T-helper 1 cell (primary cell): ENCODE measurements around the gene LHFPL2.
"Not testable (repeated sequence)": the region's sequence is repeated elsewhere in the genome, so short reads cannot be mapped to it uniquely, and the experiment has no call there.

Source experiments
- DNase-seq, 5 donors: peaks; one replicate each; pipeline ENCODE4 v3.0.0-alpha.2; 2012 to 2020
- total RNA-seq, 4 donors: gene quantifications; one replicate each; lab custom pipeline; 2026; lab: John Stamatoyannopoulos, UW

The LHFPL2 gene
- 0 to 0.61 (median 0.14) reads per million in 4 donors for total RNA-seq

- DNase-seq, result peak in 2 of 5 donors; percentile 1 to 12
These were observed at the start of gene LHFPL2 for GRCh38 chr5:78648359-78649210. Gene LHFPL2 (minus strand): TSS chr5:78648772. CDS start chr5:78510213, 138,559 bp downstream.

- no peak for DNase-seq
These were observed 48.1 kb upstream of the LHFPL2 start for GRCh38 chr5:78696637-78697036.

- not testable (repeated sequence) for DNase-seq
These were observed 47.5 kb upstream of the LHFPL2 start for GRCh38 chr5:78696052-78696451.

- no peak for DNase-seq
These were observed 44.8 kb upstream of the LHFPL2 start for GRCh38 chr5:78693339-78693738.

- DNase-seq, result no peak
These were observed 42.8 kb upstream of the LHFPL2 start for GRCh38 chr5:78691084-78691960.

GRCh38 chr5:78690253-78690972 lies 41.8 kb upstream of the LHFPL2 start:
- DNase-seq, result no peak

- no peak for DNase-seq
These were observed 41.1 kb upstream of the LHFPL2 start for GRCh38 chr5:78689540-78690252.

- not testable (repeated sequence) for DNase-seq
These were observed 38.9 kb upstream of the LHFPL2 start for GRCh38 chr5:78687514-78687913.

GRCh38 chr5:78683905-78684304 lies 35.3 kb upstream of the LHFPL2 start:
- not testable (repeated sequence) for DNase-seq

GRCh38 chr5:78679905-78680304 lies 31.3 kb upstream of the LHFPL2 start:
- no peak for DNase-seq

- no peak for DNase-seq
These were observed 29.5 kb upstream of the LHFPL2 start for GRCh38 chr5:78677777-78678668.

- DNase-seq, result no peak
These were observed 27.6 kb upstream of the LHFPL2 start for GRCh38 chr5:78675956-78676730.

GRCh38 chr5:78673827-78674226 lies 25.3 kb upstream of the LHFPL2 start:
- DNase-seq, result not testable (repeated sequence)

- DNase-seq, result no peak
These were observed 23.6 kb upstream of the LHFPL2 start for GRCh38 chr5:78672154-78672553.

- no peak for DNase-seq
These were observed 23.0 kb upstream of the LHFPL2 start for GRCh38 chr5:78671609-78672008.

- DNase-seq, result no peak
These were observed 22.2 kb upstream of the LHFPL2 start for GRCh38 chr5:78670701-78671269.

GRCh38 chr5:78669331-78669730 lies 20.8 kb upstream of the LHFPL2 start:
- no peak for DNase-seq

GRCh38 chr5:78667461-78668103 lies 19.0 kb upstream of the LHFPL2 start:
- no peak for DNase-seq

- DNase-seq, result not testable (repeated sequence)
These were observed 18.4 kb upstream of the LHFPL2 start for GRCh38 chr5:78666975-78667374.
